HEK293 (cell line): ENCODE data around the gene TRIAP1.

Experiments
- BCL11A ChIP-seq: fragments of 450-650 bp; formaldehyde crosslinking; IDR thresholded peaks from 2 replicates; pipeline ENCODE4 v1.5.1; 2016; ENCODE audit warnings: low read depth, missing biosample characterization, missing genetic modification characterization
- SP7 ChIP-seq: fragments of 450-650 bp; formaldehyde crosslinking; IDR thresholded peaks from 2 replicates; pipeline ENCODE4 v1.5.1; 2016; ENCODE audit warnings: missing biosample characterization, missing genetic modification characterization
- ZNF146 ChIP-seq: fragments of 450-650 bp; formaldehyde crosslinking; IDR thresholded peaks from 2 replicates; pipeline ENCODE4 v1.5.1; 2016; ENCODE audit warnings: missing biosample characterization, missing genetic modification characterization
- ZNF175 ChIP-seq: fragments of 450-650 bp; formaldehyde crosslinking; IDR thresholded peaks from 2 replicates; pipeline ENCODE4 v1.5.1; 2016; ENCODE audit warnings: missing biosample characterization, missing genetic modification characterization
- ZNF24 ChIP-seq: fragments of 450-650 bp; formaldehyde crosslinking; IDR thresholded peaks from 2 replicates; pipeline ENCODE4 v1.5.1; 2016; ENCODE audit warnings: missing biosample characterization, missing genetic modification characterization
- ZNF544 ChIP-seq: fragments of 450-650 bp; formaldehyde crosslinking; IDR thresholded peaks from 2 replicates; pipeline ENCODE4 v1.5.0; 2017; ENCODE audit warnings: missing biosample characterization, missing genetic modification characterization
- ZNF555 ChIP-seq: fragments of 450-650 bp; formaldehyde crosslinking; conservative IDR thresholded peaks from 2 replicates; pipeline ENCODE4 v1.5.1; 2017; ENCODE audit warnings: missing biosample characterization, mild to moderate bottlenecking, missing genetic modification characterization, inconsistent platforms
- ZNF600 ChIP-seq: fragments of 450-650 bp; formaldehyde crosslinking; IDR thresholded peaks from 2 replicates; pipeline ENCODE4 v1.5.1; 2016; ENCODE audit warnings: missing biosample characterization, missing genetic modification characterization
- TF ChIP-seq, protein P1 (sequence below): fragments of 450-650 bp; formaldehyde crosslinking; IDR thresholded peaks from 2 replicates; pipeline ENCODE4 v1.5.1; 2016; ENCODE audit warnings: missing biosample characterization, missing genetic modification characterization
- TF ChIP-seq, protein P2 (sequence below): sonication (generic); formaldehyde crosslinking; IDR thresholded peaks from 2 replicates; pipeline ENCODE4 v1.8.1; 2022; ENCODE audit warnings: mild to moderate bottlenecking, moderate library complexity, missing genetic modification reagents
- TF ChIP-seq, protein P3 (sequence below): fragments of 450-650 bp; formaldehyde crosslinking; IDR thresholded peaks from 2 replicates; pipeline ENCODE4 v1.5.1; 2017; ENCODE audit warnings: missing biosample characterization, missing genetic modification characterization

DNA sequence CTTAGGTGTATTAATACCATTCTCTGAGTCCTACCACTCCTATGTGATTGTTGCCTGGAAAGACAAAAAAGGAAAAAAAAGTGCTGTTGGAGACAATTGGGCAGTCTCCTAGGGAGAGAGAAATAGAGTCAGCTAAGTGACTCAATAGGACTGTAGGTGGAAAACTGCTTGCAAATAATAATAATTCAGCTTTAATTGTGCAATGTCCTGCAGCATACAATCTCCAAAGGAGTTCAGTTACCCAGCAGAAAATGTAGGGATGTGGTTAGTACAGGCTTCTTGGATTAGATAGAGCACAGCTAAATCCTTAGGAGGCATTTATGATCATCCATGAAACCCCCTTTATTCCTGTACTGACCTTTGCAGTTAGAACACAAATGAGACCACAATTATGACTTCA is 26.3 kb upstream of the TRIAP1 start:
- TF ChIP-seq ZNF24, result no peak
- TF ChIP-seq ZNF600 (tag by site-specific recombination), result no peak
- TF ChIP-seq, protein P1, sequence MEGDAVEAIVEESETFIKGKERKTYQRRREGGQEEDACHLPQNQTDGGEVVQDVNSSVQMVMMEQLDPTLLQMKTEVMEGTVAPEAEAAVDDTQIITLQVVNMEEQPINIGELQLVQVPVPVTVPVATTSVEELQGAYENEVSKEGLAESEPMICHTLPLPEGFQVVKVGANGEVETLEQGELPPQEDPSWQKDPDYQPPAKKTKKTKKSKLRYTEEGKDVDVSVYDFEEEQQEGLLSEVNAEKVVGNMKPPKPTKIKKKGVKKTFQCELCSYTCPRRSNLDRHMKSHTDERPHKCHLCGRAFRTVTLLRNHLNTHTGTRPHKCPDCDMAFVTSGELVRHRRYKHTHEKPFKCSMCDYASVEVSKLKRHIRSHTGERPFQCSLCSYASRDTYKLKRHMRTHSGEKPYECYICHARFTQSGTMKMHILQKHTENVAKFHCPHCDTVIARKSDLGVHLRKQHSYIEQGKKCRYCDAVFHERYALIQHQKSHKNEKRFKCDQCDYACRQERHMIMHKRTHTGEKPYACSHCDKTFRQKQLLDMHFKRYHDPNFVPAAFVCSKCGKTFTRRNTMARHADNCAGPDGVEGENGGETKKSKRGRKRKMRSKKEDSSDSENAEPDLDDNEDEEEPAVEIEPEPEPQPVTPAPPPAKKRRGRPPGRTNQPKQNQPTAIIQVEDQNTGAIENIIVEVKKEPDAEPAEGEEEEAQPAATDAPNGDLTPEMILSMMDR, result no peak
- no peak for TF ChIP-seq ZNF175
- no peak for TF ChIP-seq SP7
- TF ChIP-seq ZNF544 (tag by site-specific recombination), result no peak
- TF ChIP-seq, protein P2, sequence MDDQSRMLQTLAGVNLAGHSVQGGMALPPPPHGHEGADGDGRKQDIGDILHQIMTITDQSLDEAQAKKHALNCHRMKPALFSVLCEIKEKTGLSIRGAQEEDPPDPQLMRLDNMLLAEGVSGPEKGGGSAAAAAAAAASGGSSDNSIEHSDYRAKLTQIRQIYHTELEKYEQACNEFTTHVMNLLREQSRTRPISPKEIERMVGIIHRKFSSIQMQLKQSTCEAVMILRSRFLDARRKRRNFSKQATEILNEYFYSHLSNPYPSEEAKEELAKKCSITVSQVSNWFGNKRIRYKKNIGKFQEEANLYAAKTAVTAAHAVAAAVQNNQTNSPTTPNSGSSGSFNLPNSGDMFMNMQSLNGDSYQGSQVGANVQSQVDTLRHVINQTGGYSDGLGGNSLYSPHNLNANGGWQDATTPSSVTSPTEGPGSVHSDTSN, result no peak
- TF ChIP-seq, protein P3, sequence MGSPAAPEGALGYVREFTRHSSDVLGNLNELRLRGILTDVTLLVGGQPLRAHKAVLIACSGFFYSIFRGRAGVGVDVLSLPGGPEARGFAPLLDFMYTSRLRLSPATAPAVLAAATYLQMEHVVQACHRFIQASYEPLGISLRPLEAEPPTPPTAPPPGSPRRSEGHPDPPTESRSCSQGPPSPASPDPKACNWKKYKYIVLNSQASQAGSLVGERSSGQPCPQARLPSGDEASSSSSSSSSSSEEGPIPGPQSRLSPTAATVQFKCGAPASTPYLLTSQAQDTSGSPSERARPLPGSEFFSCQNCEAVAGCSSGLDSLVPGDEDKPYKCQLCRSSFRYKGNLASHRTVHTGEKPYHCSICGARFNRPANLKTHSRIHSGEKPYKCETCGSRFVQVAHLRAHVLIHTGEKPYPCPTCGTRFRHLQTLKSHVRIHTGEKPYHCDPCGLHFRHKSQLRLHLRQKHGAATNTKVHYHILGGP, result no peak
- TF ChIP-seq BCL11A, result no peak
- no peak for TF ChIP-seq ZNF555
- TF ChIP-seq ZNF146 (tag by site-specific recombination), result no peak
